AG04450 (cell line): Measurements from ENCODE around the gene NOP16. TPM values are rescaled to one million over a fixed set of nuclear protein-coding genes. Genes with fewer than 3 reads are reported as not detected.

Experiments
- CTCF ChIA-PET: fragments of 300-600, 350-600 bp; formaldehyde crosslinking; extraction: SDS; loops from one replicate; lab custom pipeline; 2022; ENCODE audit warnings: antibody characterized with exemption, inconsistent platforms; lab: Charles Lee
- POLR2A ChIA-PET: fragments of 350-600 bp; formaldehyde crosslinking; extraction: SDS; loops from one replicate; lab custom pipeline; 2021; ENCODE audit warnings: antibody characterized with exemption, inconsistent platforms; lab: Yijun Ruan, JAX
- DNase-seq: peaks from one replicate; pipeline ENCODE4 v3.0.0-alpha.2; 2011; ENCODE audit warnings: low read depth, low spot score
- H3K27ac ChIP-seq: one replicate; pipeline ENCODE4 v1.5.1; 2012; ENCODE audit warnings: low read depth, low read length, control low read depth
- H3K27me3 ChIP-seq: one replicate; pipeline ENCODE4 v1.6.0; 2012; ENCODE audit warnings: low read length; ENCODE audit not compliant: control insufficient read depth, insufficient read depth
- H3K4me3 ChIP-seq: 2 replicates; pipeline ENCODE4 v1.5.1; 2011; ENCODE audit warnings: mild to moderate bottlenecking, low read depth, low read length, control low read depth
- H3K9me3 ChIP-seq: 2 replicates; pipeline ENCODE4 v1.5.1; 2012; ENCODE audit warnings: low read length; ENCODE audit not compliant: control insufficient read depth, insufficient read depth
- polyA plus RNA-seq: library from polyadenylated mRNA; depleted of rRNA; stranded (reverse); fragments of >200 nt; gene quantifications from 2 replicates; pipeline ENCODE4 v1.2.3, GENCODE V29; 2011
- TF ChIP-seq, protein P1 (sequence below): IDR thresholded peaks from 2 replicates; pipeline ENCODE4 v1.5.1; 2011; ENCODE audit warnings: low read depth, low read length, control low read depth, inconsistent platforms

Gene NOP16
- polyA plus RNA-seq, 1 experiment: 29.3 TPM

DNA sequence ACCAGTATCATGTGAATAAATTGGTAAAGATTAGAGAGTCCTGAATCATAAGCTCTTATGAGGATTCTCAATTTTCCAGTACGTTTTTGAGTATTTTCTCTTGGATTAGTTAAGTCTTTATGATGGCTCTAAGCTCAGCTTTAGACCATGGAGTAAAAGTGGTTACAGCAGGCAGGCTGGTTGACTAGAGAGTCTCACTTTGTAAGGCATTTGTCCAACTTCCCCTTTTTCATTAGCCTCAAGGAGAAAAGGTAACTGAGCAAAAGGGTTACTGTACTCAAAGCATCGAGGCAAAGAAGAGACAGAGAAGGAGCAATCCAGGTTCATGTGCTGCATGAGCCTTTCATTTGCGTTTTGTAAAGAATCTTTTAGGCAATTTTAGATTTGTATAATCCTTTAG lies 8.5 kb downstream of the NOP16 start:
- CTCF ChIA-PET: no interaction called here
- Histone ChIP-seq H3K4me3 (no peak overlapping the region), H3K27me3 (no peaks in the 10 kb centered on the region), H3K27ac (no peak overlapping the region), H3K9me3 (no peaks in the 10 kb centered on the region)
- DNase-seq: no peak
- TF ChIP-seq, protein P1, sequence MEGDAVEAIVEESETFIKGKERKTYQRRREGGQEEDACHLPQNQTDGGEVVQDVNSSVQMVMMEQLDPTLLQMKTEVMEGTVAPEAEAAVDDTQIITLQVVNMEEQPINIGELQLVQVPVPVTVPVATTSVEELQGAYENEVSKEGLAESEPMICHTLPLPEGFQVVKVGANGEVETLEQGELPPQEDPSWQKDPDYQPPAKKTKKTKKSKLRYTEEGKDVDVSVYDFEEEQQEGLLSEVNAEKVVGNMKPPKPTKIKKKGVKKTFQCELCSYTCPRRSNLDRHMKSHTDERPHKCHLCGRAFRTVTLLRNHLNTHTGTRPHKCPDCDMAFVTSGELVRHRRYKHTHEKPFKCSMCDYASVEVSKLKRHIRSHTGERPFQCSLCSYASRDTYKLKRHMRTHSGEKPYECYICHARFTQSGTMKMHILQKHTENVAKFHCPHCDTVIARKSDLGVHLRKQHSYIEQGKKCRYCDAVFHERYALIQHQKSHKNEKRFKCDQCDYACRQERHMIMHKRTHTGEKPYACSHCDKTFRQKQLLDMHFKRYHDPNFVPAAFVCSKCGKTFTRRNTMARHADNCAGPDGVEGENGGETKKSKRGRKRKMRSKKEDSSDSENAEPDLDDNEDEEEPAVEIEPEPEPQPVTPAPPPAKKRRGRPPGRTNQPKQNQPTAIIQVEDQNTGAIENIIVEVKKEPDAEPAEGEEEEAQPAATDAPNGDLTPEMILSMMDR: no peak
- POLR2A ChIA-PET: no interaction called here

DNA sequence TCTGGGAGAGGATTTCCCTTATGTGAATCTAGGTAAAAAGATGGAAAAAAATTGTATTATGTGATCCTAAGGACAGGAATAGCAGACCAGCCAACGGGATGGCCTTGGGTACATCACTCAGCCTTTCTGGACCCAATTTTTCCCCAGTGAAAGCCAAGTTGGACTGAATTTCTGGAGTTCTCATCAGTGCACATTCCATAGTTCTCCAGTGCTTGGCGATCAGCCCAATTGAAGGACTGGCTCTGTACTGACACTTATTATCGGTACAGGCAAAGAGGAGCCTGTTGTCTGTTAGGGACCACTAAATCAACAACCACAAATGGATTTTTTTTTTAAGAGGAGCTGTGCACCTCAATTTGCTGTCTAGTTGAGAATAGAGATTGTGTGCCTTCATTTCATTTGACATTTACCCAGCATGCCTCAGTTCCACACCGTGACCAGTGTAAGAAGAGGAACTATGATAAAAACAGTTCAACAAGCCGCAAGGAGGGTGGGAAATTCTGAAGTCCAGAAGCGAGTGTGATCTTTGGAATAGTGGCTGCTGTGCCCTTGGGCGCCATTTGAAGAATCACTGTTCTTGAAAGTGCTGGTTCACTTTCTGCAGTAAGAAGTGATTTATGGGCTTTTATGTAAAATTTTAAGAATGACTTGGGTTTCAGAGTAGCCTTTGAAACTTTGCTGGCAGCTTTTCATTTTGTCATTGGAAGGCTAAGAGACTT lies 15.1 kb downstream of the NOP16 start:
- no peak overlapping the region for H3K4me3 ChIP-seq
- POLR2A ChIA-PET: no interaction called here
- DNase-seq: no peak
- no peak overlapping the region for H3K27ac ChIP-seq
- no peaks in the 10 kb centered on the region for H3K27me3 ChIP-seq
- H3K9me3 ChIP-seq: no peaks in the 10 kb centered on the region
- CTCF ChIA-PET: no interaction called here
- TF ChIP-seq, protein P1: no peak

DNA sequence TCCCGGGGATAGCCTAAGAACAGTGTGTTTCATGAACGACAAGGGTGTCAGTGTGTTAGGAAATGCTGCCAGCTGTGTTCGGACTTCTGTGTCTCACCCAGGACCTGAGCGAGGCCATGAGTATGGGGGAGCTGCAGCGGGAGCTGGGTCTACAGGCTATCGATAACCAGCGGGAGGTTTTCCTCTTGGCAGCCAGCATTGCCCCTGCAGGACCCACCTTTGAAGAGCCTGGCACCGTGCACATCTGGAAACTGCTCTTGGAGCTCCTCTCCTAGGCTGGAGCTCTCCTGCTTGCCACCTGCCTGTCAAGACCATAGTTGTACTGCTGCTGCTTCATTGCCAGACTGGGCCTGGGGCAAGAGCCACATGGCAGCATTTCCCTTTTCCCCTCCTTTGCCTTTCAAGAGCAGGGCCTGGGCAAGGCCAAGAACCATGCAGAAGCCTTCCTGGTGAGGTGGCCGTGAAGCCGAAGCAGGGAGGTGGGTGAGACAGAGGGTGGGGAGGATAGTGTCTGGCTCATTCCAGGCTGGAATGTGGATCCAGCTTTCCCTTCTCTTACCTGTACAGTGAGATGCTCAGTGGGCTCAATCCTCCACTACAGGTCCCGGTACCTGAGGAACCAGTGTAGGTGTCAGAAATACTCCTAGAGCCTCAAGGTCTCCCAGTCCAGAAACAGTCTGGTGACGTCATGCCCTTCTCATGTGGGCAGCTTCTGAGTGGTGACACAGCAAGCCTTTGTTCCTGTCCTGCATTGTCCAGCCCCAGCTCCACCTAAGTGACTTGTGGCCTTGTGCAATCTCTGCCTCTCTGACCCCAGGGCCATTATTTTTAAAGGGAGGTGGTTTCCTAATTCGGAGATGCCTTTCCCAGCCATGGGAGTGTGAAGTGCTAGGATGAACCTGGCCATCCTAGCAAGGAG lies 16.5 kb downstream of the NOP16 start:
- Histone ChIP-seq H3K27ac (no peak overlapping the region), H3K4me3 (no peak overlapping the region), H3K9me3 (no peaks in the 10 kb centered on the region), H3K27me3 (no peaks in the 10 kb centered on the region)
- DNase-seq: no peak
- POLR2A ChIA-PET: no interaction called here
- CTCF ChIA-PET: interaction anchor here (0.7 kb wide), 1 partner anchor 275 kb away, joined by 3 read pairs; the partner anchor contains the start of gene TSPAN17
- TF ChIP-seq, protein P1: no peak

DNA sequence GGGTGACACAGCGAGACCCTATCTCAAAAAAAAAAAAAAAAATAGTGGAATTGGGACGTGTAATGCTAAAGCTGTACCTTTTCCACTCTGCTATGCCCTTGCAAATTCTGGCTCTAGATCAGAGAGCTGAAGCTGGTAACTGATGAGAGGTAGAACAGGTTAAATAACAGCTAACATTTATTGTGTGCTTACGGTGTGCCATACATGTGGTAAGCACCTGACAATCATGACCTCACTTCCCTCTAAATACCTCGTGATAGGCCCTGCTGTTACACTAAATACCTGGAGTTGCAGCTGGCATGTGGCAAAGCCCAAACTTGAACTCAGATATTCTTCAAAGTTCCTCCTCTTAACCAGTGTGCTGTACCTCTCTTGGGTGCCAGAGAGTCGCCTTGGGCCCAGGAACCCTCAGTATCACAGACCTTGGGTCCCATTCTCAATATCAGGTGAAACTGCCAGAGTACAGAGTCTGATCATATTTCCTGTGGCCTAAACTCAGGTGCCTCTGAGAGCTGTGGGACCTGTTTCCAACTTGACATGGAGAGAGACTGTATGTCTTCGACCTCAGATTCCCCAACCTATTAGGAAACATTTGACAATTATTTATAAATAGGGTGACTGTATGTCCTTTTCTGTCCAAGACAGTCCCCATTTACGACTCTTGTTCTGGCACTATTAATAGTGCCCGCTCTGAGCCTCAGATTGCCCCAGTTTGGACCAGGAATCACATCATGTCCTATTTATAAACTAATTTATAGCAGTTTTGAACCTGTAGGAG lies 18.3 kb downstream of the NOP16 start:
- ChIA-PET CTCF (no interaction called here), POLR2A (no interaction called here)
- TF ChIP-seq, protein P1: no peak
- Histone ChIP-seq H3K9me3 (no peaks in the 10 kb centered on the region), H3K27me3 (no peaks in the 10 kb centered on the region), H3K4me3 (no peak overlapping the region), H3K27ac (no peak overlapping the region)
- DNase-seq: no peak
